HG03571 (cell line): Measurements from ENCODE around the gene RAB1A.
"Not testable (repeated sequence)": the region's sequence is repeated elsewhere in the genome, so short reads cannot be mapped to it uniquely, and the experiment has no call there.

Source experiments
- ATAC-seq: cut with Tn5 transposase; IDR thresholded peaks from one replicate; pipeline ENCODE4 v1.9.1; 2021; ENCODE audit not compliant: unreplicated experiment

The RAB1A gene

DNA sequence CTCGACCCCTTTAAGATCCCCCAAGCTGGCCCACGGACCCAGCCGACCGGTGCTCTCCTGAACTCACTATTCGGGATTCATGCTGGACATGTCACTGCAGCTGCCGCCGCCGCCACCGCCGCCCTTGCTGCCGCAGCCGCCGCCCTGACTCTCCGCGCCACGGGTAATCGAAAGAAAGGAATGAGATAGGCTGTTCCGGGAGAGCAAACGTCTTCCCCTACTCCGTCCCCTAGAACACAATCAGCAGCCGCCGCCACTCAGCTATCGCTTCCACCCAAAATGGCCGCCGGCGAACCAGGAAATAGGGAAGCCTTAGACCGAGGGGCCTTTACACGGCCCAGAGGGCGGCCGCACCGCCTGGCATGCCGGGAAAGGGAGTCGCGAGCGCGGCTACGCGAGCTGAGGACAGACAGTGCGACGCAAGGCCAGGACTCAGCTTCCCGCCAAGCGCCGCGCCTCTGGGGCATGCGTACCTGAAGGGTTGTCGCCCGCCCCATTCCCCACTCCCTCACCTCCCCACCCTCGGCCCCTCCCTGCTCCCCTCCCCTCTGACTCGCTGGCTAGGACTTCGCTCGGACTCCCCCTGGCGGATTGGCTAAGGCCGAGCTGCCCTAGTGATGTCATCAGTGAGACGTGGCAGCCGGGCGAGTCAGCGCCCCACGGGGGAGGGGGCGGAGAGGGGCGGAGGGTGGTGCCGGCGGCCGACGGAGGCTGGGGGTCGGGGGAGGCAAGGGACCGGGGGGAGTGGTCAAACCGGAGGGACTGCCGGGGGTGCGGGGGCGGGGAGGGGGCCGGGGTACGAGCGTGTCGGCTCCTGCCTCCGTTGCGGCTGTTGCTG, at the start of gene RAB1A:
TSS of gene RAB1A (minus strand) at position 281 of the 838 bp plus-strand sequence. CDS start at position 90, 191 bp downstream.
- ATAC-seq = peak; percentile 97

DNA sequence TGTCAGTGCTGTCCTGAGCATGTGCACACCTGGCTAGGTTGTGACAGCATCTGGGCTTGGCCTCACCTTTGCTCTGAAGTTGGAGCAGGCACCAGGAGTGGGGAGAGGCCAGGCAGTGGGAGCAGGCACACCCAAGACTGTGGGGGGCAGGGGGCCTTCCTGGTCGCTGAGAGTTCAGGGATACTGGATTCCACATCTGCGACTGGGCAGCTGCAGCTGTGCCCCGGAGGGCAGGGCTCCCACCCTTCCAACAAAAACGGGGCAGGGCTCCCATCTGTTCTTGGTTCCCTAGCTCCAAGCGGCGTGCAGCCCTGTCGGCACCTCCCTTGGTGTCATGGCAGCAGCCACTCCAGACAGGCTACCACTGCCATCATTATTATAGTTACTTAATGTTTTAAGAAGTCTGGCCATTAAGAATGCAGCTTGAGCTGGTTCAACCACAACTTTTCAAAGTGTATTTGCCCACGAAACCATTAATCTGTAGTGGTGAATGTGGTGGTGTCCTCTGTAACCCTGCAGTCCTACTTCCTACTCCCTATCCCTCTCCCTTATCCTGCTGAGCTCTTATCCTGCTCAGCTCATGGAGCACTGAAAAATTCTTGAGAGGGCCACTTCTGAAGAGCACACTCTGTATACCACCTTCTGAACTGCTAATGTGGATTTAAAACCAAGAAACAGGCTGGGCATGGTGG, 48.0 kb upstream of the RAB1A start:
- ATAC-seq = no peak

DNA sequence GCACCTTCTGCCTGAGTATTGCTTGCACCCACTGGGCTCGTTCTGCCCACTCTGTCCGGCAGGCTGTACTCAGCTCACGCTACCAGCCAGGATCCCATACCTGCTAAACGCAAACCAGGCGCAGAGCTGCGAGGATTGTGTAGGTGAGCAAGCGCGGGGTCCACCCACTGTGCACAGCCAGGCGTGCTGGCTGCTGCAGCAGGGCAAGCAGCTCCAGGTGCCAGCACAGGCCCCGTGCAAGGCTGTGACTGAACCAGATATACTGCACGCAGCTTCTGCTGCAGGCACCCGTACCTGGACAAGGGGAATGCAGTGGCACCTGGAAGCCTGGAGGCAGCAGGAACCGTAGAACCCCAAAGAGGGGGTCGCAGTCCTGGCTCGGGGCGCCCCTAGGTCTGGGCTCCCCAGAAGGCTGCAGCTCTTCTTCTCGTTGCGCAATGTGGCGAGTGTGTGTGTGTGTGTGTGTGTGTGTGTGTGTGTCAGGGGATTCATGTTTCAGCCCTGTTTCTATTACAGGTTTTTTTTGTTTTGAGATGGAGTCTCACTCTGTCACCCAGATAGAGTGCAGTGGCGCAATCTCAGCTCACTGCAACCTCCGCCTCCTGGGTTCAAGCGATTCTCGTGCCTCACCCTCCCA, 46.1 kb upstream of the RAB1A start:
- no peak for ATAC-seq

DNA sequence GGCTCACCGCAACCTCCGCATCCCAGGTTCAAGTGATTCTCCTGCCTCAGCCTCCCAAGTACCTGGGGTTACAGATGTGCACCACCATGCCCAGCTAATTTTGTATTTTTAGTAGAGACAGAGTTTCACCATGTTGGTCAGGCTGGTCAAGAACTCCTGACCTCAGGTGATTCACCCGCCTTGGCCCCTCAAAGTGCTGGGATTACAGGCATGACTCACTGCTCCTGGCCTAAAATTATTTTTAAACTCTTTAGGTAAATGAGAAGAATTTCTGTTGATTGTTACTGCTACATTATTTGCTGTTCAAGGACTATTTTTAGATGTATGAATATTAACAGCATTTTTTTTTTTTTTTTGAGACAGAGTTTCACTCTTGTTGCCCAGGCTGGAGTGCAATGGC, 44.1 kb upstream of the RAB1A start:
- ATAC-seq = not testable (repeated sequence)

DNA sequence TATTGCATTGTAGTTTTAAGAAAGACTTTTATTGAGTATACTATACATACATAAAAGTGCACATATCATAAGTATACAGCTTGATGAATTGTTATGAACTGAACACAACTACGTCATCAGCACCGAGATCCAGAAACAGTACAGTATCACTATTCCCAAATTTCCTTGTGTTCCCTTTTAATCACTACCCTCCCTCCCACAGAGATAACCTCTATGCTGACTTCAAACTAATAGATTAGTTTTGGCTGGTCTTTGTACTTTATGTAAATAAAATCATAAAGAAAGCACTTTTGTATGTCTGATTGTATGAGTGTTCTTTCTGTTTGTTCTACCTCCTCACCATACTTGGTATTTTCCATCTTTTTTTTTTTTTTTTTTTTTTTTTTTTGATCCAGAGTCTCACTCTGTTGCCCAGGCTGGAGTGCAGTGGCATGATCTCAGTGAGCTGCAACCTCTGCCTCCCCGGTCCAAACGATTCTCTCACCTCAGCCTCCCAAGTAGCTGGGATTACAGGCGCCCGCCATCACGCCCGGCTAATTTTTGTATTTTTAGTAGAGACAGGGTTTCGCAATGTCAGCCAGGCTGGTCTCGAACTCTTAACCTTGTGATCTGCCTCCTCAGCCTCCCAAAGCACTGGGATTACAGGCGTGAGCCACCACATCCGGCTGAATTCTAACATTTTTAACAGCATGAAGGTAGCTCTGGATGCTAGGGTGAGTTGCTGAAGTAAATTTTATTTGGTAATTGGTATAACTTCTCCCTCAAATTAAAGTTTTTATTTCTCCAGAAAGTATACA, 43.3 kb upstream of the RAB1A start:
- ATAC-seq = no peak

DNA sequence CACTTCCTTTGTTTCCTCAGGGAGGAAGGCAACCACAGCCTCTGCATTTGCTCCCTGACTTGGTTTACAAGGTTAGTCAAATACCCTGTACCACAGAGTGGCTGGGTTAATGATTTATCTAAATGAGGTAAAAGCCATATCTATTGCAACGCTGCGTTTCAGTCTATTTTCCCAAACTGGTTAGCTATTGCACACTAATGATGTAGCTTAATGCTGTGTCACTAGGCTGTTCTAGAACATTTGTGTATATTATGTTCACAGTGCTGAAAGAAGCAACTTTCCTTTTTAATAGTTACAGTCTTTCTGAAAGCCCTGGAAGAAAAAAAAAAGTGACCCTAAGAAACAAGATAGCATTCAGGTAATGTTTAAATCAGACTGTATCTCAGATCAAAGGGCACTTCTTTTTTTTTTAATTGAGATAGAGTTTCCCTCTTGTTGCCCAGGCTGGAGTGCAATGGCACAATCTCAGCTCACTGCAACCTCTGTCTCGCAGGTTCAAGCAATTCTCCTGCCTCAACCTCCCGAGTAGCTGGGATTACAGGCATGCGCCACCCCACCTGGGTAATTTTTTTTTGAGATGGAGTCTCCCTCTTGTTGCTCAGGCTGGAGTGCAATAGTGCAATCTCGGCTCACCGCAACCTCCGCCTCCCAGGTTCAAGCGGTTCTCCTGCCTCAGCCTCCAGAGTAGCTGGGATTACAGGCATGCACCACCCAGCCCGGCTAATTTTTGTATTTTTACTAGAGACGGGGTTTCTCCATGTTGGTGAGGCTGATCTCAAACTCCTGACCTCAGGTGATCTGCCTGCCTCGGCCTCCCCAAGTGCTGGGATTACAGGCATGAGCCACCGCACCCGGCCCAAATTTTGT, 40.9 kb upstream of the RAB1A start:
- not testable (repeated sequence) for ATAC-seq

DNA sequence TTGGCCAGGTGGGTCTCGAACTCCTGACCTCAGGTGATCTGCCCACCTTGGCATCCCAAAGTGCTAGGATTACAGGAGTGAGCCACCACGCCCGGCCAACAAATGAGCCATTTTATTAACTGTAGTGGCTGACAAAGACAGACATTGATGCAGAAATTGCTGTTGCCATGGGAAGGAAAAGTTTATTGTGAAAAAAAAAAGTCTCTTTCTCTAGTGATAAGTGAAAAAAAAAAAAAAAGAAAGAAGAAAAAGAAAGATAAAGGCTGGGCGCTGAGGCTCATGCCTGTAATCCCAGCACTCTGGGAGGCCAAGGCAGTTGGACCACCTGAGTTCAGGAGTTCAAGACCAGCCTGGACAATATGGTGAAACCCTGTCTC, 39.8 kb upstream of the RAB1A start:
- no peak for ATAC-seq

DNA sequence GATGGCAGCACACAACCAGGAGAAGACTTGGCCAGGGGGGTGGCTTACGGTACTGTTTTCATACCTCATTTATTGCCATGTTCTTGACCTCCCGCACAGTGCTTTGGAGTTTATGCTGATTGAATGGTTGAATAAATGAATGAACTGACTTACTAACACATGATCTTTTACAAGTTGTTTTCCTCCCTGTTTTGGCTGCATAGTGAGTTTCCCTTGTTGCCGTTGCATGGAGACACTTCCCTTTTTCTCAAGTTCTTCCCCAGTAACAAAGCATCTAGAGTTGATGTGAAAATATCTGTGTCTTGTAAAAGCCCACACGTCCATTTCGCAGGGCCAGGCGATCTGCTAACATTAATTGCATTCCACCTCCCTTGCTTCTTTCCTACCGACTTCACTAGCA, 35.7 kb upstream of the RAB1A start:
- no peak for ATAC-seq

DNA sequence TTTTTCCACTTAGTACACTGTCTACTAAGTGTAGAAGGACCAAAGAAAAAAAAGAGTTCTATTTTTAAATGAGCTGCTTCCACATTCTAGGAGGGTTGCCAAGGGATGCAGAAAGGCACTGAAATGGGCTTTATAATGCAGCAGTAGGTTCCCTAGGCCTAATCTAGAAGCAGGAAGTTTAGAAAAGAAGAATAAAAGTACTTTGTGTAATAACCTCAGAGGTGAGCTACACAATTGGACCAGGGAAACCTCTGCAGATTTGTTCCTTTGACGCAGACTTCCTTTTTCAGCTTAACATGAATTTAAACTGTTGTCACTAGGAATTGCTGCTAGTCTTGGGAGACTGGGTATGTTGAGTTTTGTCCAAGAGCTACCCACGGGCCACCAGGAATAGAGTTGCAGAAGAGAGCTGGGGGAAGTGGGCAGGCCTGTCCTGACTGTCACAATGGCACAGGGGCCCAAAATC, 34.6 kb upstream of the RAB1A start:
- ATAC-seq = no peak

DNA sequence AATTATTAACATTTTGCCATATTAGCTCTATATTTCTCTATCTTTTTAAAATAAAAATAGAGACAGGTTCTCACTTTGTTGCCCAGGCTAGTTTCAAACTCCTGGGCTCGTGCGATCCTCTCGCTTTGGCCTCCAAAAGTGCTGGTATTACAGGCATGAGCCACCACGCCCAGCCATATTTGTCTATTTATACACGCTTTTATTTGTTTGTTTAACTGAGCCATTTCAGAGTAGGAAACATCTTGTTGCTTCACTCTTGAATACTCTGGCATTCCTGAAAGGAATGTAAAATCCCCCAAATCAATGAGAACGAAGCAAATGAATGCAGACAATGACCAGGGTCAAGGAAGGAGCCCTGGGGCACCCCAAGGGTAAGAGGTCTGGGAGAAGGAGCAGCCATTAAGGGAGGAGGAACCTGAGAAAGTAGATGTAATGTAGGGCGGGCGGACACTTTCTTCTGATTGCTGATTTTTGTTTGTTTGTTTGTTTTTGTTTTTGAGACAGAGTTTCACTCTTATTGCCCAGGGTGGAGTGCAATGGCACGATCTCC, 31.7 kb upstream of the RAB1A start:
- ATAC-seq = no peak

DNA sequence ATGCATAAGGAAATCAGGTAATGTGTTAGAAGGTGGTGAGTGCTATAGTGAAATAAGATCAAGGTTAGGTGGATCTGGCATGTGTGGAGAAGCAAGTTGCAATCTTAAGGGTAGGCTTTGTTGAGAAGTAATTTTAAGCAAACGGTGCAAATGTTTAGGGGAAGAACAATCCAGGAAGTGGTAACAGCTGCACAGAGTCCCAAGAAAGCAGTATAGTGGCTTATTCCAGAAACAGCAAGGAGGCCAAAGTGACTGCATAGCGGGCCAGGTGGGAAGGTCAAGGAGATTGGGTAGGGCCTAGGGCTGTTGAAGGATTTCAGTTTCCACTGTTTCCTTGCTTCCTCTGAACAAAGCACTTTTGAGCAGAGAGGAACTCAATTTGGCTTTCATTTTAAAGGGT, 30.0 kb upstream of the RAB1A start:
- no peak for ATAC-seq

DNA sequence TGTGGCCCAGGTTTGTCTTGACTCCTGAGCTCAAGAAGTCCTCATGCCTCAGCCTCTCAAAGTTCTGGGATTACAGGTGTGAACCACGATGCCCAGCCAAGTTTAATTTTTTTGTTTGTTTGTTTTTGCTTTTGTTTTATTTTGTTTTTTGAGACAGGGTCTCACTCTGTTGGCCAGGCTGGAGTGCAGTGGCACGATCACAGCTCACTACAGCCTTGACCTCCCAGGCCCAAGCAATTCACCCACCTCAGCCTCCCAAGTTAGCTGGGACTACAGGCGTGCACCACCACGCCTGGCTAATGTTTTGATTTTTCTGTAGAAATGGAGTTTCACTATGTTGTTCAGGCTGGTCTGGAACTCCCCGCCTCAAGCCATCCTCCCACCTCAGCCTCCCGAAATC, 29.4 kb upstream of the RAB1A start:
- no peak for ATAC-seq

DNA sequence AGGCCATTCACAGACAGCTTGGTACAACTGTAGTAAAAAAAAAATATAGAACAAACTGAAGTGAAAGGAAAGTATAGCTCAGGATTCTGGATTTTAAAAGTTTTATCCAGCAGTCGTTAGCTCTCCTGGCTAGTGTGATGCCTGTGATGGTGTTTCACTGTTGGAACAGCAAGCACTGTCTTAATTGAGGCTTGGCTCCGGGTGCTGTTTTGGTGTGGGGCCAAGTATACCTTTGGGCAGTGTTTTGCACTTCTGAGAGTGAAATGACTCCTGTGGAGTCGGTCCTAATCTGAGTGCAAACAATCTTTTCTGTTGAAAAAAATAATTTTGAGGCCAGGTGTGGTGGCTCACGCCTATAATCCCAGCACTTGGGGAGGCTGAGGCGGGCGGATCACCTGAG, 28.7 kb upstream of the RAB1A start:
- no peak for ATAC-seq

DNA sequence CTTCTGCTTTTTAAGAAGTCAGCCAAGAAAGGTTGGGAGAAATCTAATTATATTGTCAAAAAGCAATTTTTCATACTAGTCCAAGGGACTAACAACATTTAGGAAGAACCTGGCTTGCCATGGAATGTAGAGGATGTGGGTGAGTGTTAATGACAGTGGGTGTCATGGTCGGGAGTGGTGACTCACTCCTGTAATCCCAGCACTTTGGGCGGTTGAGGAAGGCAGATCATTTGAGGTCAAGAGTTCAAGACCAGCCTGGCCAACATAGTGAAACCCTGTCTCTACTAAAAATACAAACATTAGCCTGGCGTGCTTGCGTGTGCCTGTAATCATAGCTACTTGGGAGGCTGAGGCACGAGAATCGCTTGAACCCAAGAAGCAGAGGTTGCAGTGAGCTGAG, 27.9 kb upstream of the RAB1A start:
- ATAC-seq = not testable (repeated sequence)

DNA sequence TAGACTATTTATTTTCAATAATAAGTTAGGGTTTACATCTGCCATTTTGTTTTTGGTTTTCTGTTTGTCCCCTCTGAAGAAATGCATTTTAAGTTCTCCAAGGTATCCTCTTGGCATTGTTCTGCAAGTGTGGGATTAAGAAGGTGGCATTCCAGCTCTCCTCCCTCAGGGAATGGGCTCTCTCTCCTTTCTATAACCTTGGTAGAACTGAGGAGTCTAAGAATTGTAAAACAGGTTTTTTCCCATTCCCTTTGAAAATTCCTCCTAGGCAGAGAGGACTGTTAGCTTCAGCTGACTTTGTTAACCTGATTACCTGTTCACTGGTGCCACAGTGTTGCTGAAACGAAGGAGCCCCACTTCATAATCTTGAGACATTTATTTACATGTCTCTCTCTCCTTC, 26.1 kb upstream of the RAB1A start:
- ATAC-seq = no peak

DNA sequence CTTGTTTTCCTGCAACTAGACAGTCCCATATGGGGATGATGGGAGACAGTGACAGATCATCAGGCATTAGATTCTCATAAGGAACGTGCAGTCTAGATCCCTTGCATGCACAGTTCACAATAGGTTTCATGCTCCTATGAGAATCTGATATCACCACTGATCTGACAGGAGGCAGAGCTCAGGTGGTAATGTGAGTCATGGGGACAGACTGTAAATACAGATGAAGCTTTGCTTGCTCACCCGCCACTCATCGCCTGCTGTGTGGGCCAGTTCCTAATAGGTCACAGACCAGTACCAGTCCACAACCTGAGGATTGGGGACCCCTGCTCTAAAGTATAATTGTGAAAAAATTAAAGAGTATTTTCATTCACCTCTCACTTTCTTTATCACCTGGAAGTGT, 23.6 kb upstream of the RAB1A start:
- ATAC-seq = no peak

DNA sequence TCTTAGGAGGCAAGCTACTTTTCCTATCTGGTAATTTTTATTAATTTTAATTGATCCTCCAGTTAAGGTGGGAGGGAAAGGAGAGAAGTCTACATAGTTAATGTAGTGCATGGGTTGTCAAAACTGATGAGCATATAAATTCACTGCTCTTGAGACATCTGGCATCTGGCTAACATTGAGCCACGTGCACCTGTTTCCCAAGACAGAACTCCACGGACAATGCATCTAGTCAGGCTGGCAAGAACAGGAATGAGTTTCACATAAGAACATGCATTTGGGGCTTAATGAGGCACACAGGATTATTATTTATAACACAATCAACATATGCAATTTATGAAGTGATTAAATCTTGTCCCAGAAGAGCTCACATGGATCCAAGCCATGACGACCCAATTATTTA, 16.2 kb upstream of the RAB1A start:
- no peak for ATAC-seq

DNA sequence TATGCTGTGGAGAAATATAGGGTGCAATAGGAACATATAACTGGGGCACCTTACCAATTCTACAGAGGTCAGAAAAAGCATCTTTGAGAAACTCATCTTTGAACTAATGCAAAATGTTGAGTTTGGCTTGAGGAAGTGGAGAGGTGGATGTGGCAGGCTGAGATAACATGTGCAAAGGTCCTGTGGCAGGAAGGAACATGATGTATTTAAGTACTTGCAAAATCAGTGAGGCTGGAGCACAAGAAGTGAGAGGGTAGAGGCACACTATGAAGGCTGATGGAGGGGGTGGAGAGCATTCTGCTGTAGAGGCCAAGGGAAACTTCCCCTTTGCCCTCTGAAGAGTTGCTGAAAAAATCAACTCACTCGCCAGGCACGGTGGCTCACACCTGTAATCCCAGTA, 14.7 kb upstream of the RAB1A start:
- no peak for ATAC-seq

DNA sequence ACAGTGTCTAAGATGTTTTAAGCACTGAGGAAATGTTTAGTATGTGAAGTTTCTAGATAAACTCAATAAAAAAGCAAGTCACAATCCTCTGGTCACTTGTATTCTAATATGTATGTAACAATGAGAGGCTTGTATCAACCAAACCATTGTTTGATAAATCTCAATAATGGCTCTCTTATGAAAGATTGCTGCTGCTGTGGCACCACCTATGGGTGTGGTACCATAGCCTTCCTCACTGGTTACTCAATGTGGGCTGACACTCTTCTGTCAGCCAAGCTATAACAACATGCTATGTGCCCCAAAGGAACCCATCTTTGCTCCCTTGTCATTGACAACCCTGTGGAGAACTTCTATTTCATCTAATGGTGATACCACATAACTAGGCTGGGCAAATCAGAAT, 12.6 kb upstream of the RAB1A start:
- no peak for ATAC-seq

DNA sequence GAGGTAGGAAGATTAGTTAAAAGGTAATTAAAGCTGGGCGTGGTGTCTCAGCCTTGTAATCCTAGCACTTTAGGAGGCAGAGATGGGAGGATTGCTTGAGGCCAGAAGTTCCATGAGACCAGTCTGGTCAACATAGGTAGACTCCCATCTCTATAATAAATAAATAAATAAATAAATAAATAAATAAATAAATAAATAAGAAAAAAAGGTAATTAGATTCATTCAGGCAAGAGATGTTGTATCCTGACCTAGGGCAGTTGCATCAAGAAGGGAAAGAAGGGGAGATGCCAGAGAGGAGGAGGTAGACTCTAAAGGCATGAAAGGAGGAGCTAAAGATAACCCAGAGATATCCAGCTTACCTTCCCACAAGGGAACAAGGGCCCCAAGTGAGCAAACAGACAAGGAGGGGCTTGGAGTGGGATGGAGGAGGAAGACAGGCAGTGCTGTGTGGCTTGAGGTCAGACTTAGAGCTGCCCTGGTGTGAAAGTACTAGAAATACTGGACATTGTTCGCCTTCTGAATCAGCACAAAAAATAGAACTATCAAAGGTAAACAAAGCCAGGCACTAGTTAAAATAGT, 7.4 kb upstream of the RAB1A start:
- ATAC-seq = no peak
